Thymus (tissue), 11 donors: ENCODE measurements around the gene SLC25A41. TPM values are rescaled to one million over a fixed set of nuclear protein-coding genes. Genes with fewer than 3 reads are reported as not detected.

Source experiments
- DNase-seq, 9 donors: peaks; one replicate each; pipeline ENCODE4 v3.0.0-alpha.2; 2013; ENCODE audit warnings: low spot score in 9 of 9, low read depth in 6 of 9, missing footprints in 1 of 9
- H3K27ac ChIP-seq, 2 donors: one replicate each; pipeline ENCODE4 v1.5.1; 2013; ENCODE audit warnings: control low read depth in 1 of 2, low read depth in 1 of 2, low read length in 1 of 2, mild to moderate bottlenecking in 1 of 2, moderate library complexity in 1 of 2
- H3K27me3 ChIP-seq, 2 donors: one replicate each; pipeline ENCODE4 v1.5.1; 2013; ENCODE audit warnings: low read length in 1 of 2; ENCODE audit not compliant: control insufficient read depth in 2 of 2, insufficient read depth in 1 of 2
- H3K36me3 ChIP-seq, 2 donors: one replicate each; pipeline ENCODE4 v1.5.1; 2013; ENCODE audit warnings: low read length in 1 of 2, mild to moderate bottlenecking in 1 of 2, moderate library complexity in 1 of 2; ENCODE audit not compliant: control insufficient read depth in 2 of 2, insufficient read depth in 2 of 2
- H3K4me1 ChIP-seq, 2 donors: one replicate each; pipeline ENCODE4 v1.5.1; 2013; ENCODE audit warnings: low read length in 2 of 2; ENCODE audit not compliant: control insufficient read depth in 2 of 2, insufficient read depth in 2 of 2
- H3K4me3 ChIP-seq, 2 donors: one replicate each; pipeline ENCODE4 v1.5.1; 2013; ENCODE audit warnings: low read length in 2 of 2, control low read depth in 1 of 2, mild to moderate bottlenecking in 1 of 2
- H3K9me3 ChIP-seq, 2 donors: one replicate each; pipeline ENCODE4 v1.5.1; 2013; ENCODE audit warnings: low read length in 1 of 2, mild to moderate bottlenecking in 1 of 2; ENCODE audit not compliant: control insufficient read depth in 2 of 2, insufficient read depth in 1 of 2
- WGBS: extraction: QIAGEN DNeasy Blood & Tissue Kit; methylation state at CpG from one replicate; pipeline ENCODE4 v1.1.7; 2013; 5-methylcytosine and 5-hydroxymethylcytosine counted together
- polyA plus RNA-seq: library from polyadenylated mRNA; stranded (reverse); fragments of 200-250 nt; gene quantifications from one replicate; pipeline ENCODE4 v1.2.3, GENCODE V29; 2013
- total RNA-seq: library from RNA; stranded (reverse); fragments of 120-200 nt; gene quantifications from one replicate; pipeline ENCODE4 v1.2.4, GENCODE V29; 2013
- donor health status: healthy.

The SLC25A41 gene
- total and polyA plus RNA-seq, 2 donors, result 0.05 to 0.27 TPM

DNA sequence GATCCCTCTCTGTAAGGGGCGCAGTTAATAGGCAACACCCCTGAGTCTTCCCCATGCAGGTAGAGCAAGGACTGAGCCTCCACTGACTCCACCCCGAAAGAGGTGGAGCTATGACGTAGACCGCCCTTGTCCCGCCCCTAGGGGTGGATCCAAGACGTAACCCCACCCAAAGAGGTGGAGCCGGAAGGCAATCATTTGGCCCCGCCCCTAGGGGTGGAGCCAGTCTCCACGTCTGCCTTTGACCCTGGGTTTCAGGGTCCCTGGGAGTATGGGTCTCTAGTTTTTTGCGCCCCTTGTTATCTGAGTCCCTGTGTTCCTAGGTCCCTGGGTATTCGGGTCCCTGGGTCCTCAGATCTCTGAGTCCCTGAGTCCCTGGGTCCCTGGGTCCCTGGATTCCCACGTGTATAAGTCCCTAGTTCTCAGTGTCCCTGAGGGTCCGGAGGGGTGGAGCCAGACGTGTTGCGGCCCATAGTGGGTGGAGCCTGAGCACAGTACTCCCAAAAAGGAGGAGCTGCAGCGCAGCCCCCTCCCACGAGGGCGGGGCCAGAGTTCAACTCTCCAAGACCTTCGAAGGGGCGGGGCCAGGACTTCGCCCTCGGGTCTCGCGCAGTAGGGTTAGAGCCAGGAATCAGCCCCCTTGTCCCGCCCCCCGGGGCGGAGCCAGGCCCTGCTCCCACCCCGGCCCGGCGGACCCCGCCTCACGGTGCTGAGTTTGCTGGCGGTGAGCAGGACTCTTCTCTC lies 42.8 kb upstream of the SLC25A41 start:
- peaks cover 0 to 2% of the 10 kb centered on the region in 2 donors for H3K27me3 ChIP-seq
- H3K4me3 ChIP-seq, result no peak overlapping the region
- H3K9me3 ChIP-seq, result peaks cover 0 to 6% of the 10 kb centered on the region in 2 donors
- H3K27ac ChIP-seq, result no peak overlapping the region
- WGBS, result 88% methylated on average over 33 of the region's 33 CpGs
- DNase-seq, result no peak
- H3K36me3 ChIP-seq, result peaks cover 32 to 41% of the 10 kb centered on the region in 2 donors
- peaks cover 0 to 26% of the 10 kb centered on the region in 2 donors for H3K4me1 ChIP-seq

DNA sequence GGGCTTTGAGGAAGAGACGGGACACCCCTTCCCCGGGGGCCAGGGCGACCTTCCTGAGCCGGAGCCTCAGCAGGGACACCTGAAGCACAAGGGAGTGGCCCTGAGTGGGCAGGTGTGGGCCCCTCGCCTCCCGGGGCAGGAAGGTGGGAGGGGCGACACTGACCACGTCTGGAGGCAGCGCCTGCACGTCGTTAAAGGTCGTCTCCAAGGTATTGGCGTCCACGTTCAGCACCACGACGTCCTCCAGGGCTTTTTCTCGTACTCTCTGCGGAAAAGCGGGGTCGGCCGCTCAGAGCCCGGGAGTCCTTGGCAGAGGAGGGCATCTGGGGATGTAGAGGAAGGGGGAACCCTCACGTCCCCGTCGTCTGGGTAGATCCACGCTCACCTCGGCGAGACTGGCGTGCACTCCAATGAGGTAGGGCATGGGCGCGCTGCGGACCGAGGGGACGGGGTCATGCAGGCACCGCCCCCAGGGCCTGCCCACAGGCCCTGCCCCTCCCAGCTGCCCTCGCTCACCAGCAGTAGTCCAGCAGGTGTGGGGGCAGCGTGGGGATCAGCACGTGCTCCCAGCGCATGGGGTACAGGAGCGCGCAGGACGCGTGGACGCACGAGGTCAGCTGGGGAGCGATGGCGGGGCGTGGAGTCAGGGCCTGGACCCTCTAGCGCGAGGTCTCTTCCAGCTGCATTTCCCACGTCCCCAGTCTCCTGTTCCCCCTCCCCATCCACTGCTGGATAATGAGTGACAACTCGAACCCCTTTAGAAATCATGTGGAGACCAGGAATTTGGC lies 42.0 kb upstream of the SLC25A41 start:
- Histone ChIP-seq H3K27me3 (peaks cover 0 to 2% of the 10 kb centered on the region in 2 donors), H3K4me1 (peaks cover 0 to 19% of the 10 kb centered on the region in 2 donors), H3K27ac (no peak overlapping the region), H3K36me3 (peaks cover 36 to 44% of the 10 kb centered on the region in 2 donors), H3K4me3 (no peak overlapping the region), H3K9me3 (peaks cover 0 to 6% of the 10 kb centered on the region in 2 donors)
- DNase-seq, result no peak
- WGBS, result 95% methylated on average over 52 of the region's 52 CpGs

DNA sequence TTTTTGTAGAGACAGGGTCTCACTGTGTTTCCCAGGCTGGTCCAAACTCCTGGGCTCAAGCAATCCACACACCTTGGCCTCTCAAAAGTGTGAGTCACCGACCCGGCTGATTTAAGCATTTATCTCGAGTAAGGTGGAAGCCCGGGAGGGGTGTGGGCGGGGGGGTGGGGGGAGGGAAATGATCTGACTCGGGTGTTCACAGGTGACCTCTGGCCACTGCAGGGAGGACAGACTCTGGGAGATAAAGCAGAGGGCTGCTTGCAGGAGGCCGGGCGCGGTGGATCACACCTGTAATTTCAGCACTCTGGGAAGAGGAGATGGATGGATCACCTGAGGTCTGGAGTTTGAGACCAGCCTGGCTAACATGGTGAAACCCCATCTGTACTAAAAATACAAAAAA lies 40.1 kb upstream of the SLC25A41 start:
- Histone ChIP-seq H3K27me3 (peaks cover 0 to 2% of the 10 kb centered on the region in 2 donors), H3K27ac (no peak overlapping the region), H3K4me3 (no peak overlapping the region), H3K36me3 (peaks cover 44 to 47% of the 10 kb centered on the region in 2 donors), H3K4me1 (peaks cover 0 to under 1% of the 10 kb centered on the region in 2 donors), H3K9me3 (peaks cover 0 to 6% of the 10 kb centered on the region in 2 donors)
- no peak for DNase-seq
- WGBS, result 91% methylated on average over 9 of the region's 9 CpGs

- peaks cover 0 to 6% of the 10 kb centered on the region in 2 donors for H3K9me3 ChIP-seq
- H3K36me3 ChIP-seq, result peaks cover 44% of the 10 kb centered on the region in 2 donors
- 96% methylated on average over 4 of the region's 4 CpGs for WGBS
- H3K27ac ChIP-seq, result no peak overlapping the region
- no peaks in the 10 kb centered on the region for H3K4me1 ChIP-seq
- no peak for DNase-seq
- peaks cover 0 to 2% of the 10 kb centered on the region in 2 donors for H3K27me3 ChIP-seq
- H3K4me3 ChIP-seq, result no peak overlapping the region
Observed at GRCh38 chr19:6472713-6473112, 39.1 kb upstream of the SLC25A41 start.

- no peak overlapping the region for H3K4me3 ChIP-seq
- H3K9me3 ChIP-seq, result no peaks in the 10 kb centered on the region
- H3K4me1 ChIP-seq, result no peaks in the 10 kb centered on the region
- DNase-seq, result no peak
- H3K36me3 ChIP-seq, result peaks cover 32 to 37% of the 10 kb centered on the region in 2 donors
- peaks cover 0 to 1% of the 10 kb centered on the region in 2 donors for H3K27me3 ChIP-seq
- WGBS, result 97% methylated on average over 14 of the region's 14 CpGs
- H3K27ac ChIP-seq, result no peak overlapping the region
Observed at GRCh38 chr19:6471076-6471475, 37.5 kb upstream of the SLC25A41 start.

- DNase-seq, result no peak
- Histone ChIP-seq H3K4me3 (no peak overlapping the region), H3K27ac (no peak overlapping the region), H3K9me3 (no peaks in the 10 kb centered on the region), H3K36me3 (peaks cover 23 to 28% of the 10 kb centered on the region in 2 donors), H3K4me1 (no peaks in the 10 kb centered on the region), H3K27me3 (peaks cover 0 to 8% of the 10 kb centered on the region in 2 donors)
- WGBS, result 96% methylated on average over 8 of the region's 8 CpGs
Observed at GRCh38 chr19:6470173-6470572, 36.6 kb upstream of the SLC25A41 start.

DNA sequence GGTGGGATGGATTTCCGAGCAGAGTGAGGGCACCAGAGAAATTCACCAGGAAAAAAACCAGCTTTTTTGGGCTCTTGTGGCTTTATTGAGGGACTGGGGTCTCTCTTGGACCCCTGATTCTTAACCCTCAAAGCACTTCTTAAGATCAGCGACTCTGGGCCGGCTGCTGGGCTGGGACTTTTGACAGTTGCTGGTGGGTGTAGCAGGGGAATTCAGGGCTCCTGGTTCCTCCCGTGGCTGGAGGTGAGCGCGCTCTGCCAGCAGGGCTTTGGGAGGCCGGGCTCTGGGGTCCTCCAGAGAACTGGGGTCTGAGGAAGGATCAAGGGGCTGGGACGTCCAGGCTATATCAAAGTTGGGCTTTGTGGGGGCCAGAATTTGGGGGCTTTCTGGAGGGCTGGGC lies 33.8 kb upstream of the SLC25A41 start:
- peaks cover 0 to 5% of the 10 kb centered on the region in 2 donors for H3K4me1 ChIP-seq
- DNase-seq, result no peak
- peaks cover 0 to 3% of the 10 kb centered on the region in 2 donors for H3K9me3 ChIP-seq
- H3K27ac ChIP-seq, result no peak overlapping the region
- 95% methylated on average over 8 of the region's 8 CpGs for WGBS
- no peak overlapping the region for H3K4me3 ChIP-seq
- H3K36me3 ChIP-seq, result peaks cover 15 to 21% of the 10 kb centered on the region in 2 donors
- peaks cover 6 to 35% of the 10 kb centered on the region in 2 donors for H3K27me3 ChIP-seq

- Histone ChIP-seq H3K9me3 (peaks cover 0 to 3% of the 10 kb centered on the region in 2 donors), H3K4me1 (peaks cover 0 to 5% of the 10 kb centered on the region in 2 donors), H3K4me3 (no peak overlapping the region), H3K36me3 (peaks cover 15 to 21% of the 10 kb centered on the region in 2 donors), H3K27me3 (peaks cover 6 to 38% of the 10 kb centered on the region in 2 donors), H3K27ac (no peak overlapping the region)
- DNase-seq, result no peak
- WGBS, result 91% methylated on average over 21 of the region's 21 CpGs
Observed at GRCh38 chr19:6466526-6467248, 33.1 kb upstream of the SLC25A41 start.
